ENCODE results near the gene MSANTD7.

DNA sequence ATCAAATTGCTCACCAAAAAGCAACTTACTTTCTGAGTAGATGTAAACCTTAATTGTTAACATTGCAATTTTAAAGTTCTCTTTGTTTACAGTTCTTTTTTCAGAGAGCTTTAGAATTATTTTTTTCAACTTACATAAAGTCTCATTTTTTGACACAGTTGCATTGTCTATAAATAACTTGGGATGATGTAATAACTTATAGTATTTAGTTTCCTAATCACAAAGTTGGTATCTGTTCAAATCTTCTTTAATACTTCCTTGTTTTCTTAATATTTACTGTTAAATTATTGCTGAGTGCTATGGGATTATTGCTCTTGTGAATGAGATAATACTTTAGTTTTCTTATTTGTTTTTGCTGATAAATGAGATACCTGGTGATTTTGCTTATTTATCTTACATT, 21.7 kb downstream of the MSANTD7 start:
- TF ChIP-seq, protein P1, sequence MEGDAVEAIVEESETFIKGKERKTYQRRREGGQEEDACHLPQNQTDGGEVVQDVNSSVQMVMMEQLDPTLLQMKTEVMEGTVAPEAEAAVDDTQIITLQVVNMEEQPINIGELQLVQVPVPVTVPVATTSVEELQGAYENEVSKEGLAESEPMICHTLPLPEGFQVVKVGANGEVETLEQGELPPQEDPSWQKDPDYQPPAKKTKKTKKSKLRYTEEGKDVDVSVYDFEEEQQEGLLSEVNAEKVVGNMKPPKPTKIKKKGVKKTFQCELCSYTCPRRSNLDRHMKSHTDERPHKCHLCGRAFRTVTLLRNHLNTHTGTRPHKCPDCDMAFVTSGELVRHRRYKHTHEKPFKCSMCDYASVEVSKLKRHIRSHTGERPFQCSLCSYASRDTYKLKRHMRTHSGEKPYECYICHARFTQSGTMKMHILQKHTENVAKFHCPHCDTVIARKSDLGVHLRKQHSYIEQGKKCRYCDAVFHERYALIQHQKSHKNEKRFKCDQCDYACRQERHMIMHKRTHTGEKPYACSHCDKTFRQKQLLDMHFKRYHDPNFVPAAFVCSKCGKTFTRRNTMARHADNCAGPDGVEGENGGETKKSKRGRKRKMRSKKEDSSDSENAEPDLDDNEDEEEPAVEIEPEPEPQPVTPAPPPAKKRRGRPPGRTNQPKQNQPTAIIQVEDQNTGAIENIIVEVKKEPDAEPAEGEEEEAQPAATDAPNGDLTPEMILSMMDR (IDR thresholded peaks at IDR 0.05; ENCODE audit: low read depth, low read length, poor library complexity, severe bottlenecking): no peak
- no peak for TF ChIP-seq EZH2phosphoT487 (IDR thresholded peaks at IDR 0.05; ENCODE audit: borderline replicate concordance, low read length)
